NT2/D1 (cell line): ENCODE results near the gene KRT6A.

Source experiments
- SUZ12 ChIP-seq: IDR thresholded peaks from 2 replicates; pipeline ENCODE4 v1.6.1; 2011; ENCODE audit not compliant: insufficient read length, insufficient read depth; ENCODE audit errors: extremely low read depth
- YY1 ChIP-seq: IDR thresholded peaks from 2 replicates; pipeline ENCODE4 v1.6.1; 2011; ENCODE audit not compliant: insufficient read length, insufficient read depth
- ZNF274 ChIP-seq: IDR thresholded peaks from 2 replicates; pipeline ENCODE4 v1.6.1; 2011; ENCODE audit warnings: mild to moderate bottlenecking, low read depth, low read length

DNA sequence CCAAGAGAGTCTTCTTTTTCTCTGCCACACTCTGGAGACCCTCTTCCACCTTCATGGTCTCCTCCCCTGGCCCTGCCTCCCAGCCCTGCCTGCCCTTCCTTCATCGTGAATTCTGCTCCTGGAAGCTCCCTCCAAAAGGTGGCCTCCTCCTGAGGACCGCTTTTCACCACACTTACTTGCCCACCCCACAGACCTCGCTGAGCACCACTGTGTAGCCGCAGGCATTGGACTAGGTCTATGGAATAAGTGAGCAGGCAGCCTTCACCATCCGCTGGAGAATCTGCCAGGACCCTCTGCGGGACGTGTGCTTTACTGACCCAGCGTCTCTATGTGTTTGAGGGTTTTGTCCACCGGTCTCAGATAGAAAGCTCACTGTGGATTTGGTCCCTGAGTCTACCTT is 36.8 kb upstream of the KRT6A start:
- no peak for TF ChIP-seq YY1
- TF ChIP-seq ZNF274 = no peak
- no peak for TF ChIP-seq SUZ12
